A673 (cell line): ENCODE results near the gene ATXN1L. TPM values are rescaled to one million over a fixed set of nuclear protein-coding genes. Genes with fewer than 3 reads are reported as not detected.

Experiments
- BruUV-seq: library from RNA; stranded (reverse); fragments of 400-500 nt; replicated peaks from 2 replicates; lab custom pipeline; 2021; lab: Mats Ljungman, UMichigan
- CTCF ChIA-PET: fragments of 300-600 bp; sonication (Branson Sonifier 250); formaldehyde crosslinking; loops from one replicate; lab custom pipeline; 2022; ENCODE audit warnings: antibody characterized with exemption; lab: Charles Lee
- POLR2A ChIA-PET: fragments of 300-600 bp; sonication (Branson Sonifier 250); formaldehyde crosslinking; loops from one replicate; lab custom pipeline; 2022; ENCODE audit warnings: antibody characterized with exemption; ENCODE audit not compliant: low non-redundant PET; lab: Charles Lee
- DNase-seq: peaks from one replicate; pipeline ENCODE4 v3.0.0-alpha.2; 2015; ENCODE audit warnings: low spot score
- H3K27ac ChIP-seq: fragments of 200-600 bp; sonication (generic); 2 replicates; pipeline ENCODE4 v1.5.1; 2016; ENCODE audit warnings: mixed run types, low read depth, mild to moderate bottlenecking, mixed read lengths, antibody characterized with exemption, low read length; ENCODE audit not compliant: poor library complexity, severe bottlenecking
- H3K27me3 ChIP-seq: fragments of 200-600 bp; sonication (generic); replicated peaks from 2 replicates; pipeline ENCODE4 v1.6.1; 2017; ENCODE audit warnings: mixed run types, low read depth, mild to moderate bottlenecking, mixed read lengths, antibody characterized with exemption, low read length; ENCODE audit not compliant: insufficient read depth, poor library complexity
- H3K36me3 ChIP-seq: fragments of 200-600 bp; sonication (generic); 2 replicates; pipeline ENCODE4 v1.6.1; 2016; ENCODE audit warnings: mixed run types, mild to moderate bottlenecking, mixed read lengths, antibody characterized with exemption, low read length; ENCODE audit not compliant: insufficient read depth, poor library complexity, severe bottlenecking
- H3K4me1 ChIP-seq: fragments of 200-600 bp; sonication (generic); 2 replicates; pipeline ENCODE4 v1.6.1; 2017; ENCODE audit warnings: mixed run types, mild to moderate bottlenecking, mixed read lengths, antibody characterized with exemption, low read length; ENCODE audit not compliant: insufficient read depth, poor library complexity, severe bottlenecking
- H3K4me3 ChIP-seq: fragments of 200-600 bp; sonication (generic); 2 replicates; pipeline ENCODE4 v1.5.1; 2016; ENCODE audit warnings: low read depth, mixed run types, mild to moderate bottlenecking, mixed read lengths, low read length; ENCODE audit not compliant: poor library complexity, severe bottlenecking
- H3K9me3 ChIP-seq: fragments of 200-600 bp; sonication (generic); 2 replicates; pipeline ENCODE4 v1.6.1; 2016; ENCODE audit warnings: mixed run types, low read depth, mild to moderate bottlenecking, mixed read lengths, antibody characterized with exemption, low read length; ENCODE audit not compliant: poor library complexity, severe bottlenecking
- EZH2 ChIP-seq: fragments of 200-600 bp; sonication (generic); IDR thresholded peaks from 2 replicates; pipeline ENCODE4 v1.6.1; 2017; ENCODE audit warnings: borderline replicate concordance, low read depth, mild to moderate bottlenecking, mixed read lengths, antibody characterized with exemption, low read length; ENCODE audit not compliant: poor library complexity, severe bottlenecking
- intact Hi-C: fragments of 100-400 bp; cut with micrococcal nuclease; formaldehyde crosslinking; loops from one replicate; pipeline ENCODE4 v1.10.0; 2022; ENCODE audit not compliant: unreplicated experiment
- total RNA-seq: library from RNA; stranded (reverse); gene quantifications from 2 replicates; pipeline ENCODE4 v1.2.3, GENCODE V29; 2021
- TF ChIP-seq, protein P1 (sequence below): fragments of 300-800, 200-600 bp; sonication (generic); conservative IDR thresholded peaks from 2 replicates; pipeline ENCODE4 v1.5.1; 2017; ENCODE audit warnings: low read depth, mild to moderate bottlenecking, antibody characterized with exemption, low read length, moderate library complexity, mixed read lengths

Gene ATXN1L
- total RNA-seq, 1 experiment from 2014 or later = 26.6 TPM

DNA sequence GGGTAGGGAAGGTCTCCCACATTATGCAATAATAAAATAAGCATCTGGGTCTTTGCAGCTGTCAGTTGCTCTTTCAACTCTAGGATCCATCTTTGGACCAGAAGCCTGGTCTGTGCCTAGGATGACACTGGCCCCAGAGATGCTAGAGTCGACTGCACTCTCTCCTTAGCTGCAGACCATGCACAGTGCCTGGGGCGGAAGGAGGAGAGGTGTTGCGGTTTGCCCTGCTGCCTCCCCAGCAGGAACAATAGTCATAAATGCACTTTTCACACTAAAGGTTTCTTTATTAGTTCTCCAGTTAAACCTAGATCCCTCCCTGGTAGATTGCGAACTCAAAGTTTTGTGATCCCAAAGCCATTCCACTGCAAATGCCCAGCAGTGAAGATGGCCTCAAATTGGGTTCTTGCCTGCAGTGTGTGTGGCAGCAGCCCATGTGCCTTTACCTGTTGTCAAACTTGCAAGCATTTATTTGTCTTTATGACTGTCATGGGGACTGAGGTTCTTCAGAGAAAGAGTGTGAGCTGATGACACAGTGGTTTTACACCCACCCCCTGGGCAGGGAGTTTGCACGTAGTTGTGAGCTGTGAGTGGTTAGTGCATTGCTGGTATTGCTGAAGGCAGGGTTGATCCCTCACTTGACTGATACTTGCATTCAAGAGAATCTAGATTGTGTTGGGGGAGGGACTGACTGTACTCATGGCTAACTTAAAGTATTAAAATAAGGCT lies 10.3 kb downstream of the ATXN1L start:
- Histone ChIP-seq H3K27me3 (no peaks in the 10 kb centered on the region), H3K4me1 (no peaks in the 10 kb centered on the region), H3K4me3 (no peak overlapping the region), H3K9me3 (no peaks in the 10 kb centered on the region), H3K36me3 (peaks cover 21% of the 10 kb centered on the region), H3K27ac (no peak overlapping the region)
- BruUV-seq = no TSS peak
- TF ChIP-seq, protein P1, sequence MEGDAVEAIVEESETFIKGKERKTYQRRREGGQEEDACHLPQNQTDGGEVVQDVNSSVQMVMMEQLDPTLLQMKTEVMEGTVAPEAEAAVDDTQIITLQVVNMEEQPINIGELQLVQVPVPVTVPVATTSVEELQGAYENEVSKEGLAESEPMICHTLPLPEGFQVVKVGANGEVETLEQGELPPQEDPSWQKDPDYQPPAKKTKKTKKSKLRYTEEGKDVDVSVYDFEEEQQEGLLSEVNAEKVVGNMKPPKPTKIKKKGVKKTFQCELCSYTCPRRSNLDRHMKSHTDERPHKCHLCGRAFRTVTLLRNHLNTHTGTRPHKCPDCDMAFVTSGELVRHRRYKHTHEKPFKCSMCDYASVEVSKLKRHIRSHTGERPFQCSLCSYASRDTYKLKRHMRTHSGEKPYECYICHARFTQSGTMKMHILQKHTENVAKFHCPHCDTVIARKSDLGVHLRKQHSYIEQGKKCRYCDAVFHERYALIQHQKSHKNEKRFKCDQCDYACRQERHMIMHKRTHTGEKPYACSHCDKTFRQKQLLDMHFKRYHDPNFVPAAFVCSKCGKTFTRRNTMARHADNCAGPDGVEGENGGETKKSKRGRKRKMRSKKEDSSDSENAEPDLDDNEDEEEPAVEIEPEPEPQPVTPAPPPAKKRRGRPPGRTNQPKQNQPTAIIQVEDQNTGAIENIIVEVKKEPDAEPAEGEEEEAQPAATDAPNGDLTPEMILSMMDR = no peak
- TF ChIP-seq EZH2 = no peak
- intact Hi-C loops = no loop called here
- ChIA-PET POLR2A (no interaction called here), CTCF (no interaction called here)
- DNase-seq = no peak

DNA sequence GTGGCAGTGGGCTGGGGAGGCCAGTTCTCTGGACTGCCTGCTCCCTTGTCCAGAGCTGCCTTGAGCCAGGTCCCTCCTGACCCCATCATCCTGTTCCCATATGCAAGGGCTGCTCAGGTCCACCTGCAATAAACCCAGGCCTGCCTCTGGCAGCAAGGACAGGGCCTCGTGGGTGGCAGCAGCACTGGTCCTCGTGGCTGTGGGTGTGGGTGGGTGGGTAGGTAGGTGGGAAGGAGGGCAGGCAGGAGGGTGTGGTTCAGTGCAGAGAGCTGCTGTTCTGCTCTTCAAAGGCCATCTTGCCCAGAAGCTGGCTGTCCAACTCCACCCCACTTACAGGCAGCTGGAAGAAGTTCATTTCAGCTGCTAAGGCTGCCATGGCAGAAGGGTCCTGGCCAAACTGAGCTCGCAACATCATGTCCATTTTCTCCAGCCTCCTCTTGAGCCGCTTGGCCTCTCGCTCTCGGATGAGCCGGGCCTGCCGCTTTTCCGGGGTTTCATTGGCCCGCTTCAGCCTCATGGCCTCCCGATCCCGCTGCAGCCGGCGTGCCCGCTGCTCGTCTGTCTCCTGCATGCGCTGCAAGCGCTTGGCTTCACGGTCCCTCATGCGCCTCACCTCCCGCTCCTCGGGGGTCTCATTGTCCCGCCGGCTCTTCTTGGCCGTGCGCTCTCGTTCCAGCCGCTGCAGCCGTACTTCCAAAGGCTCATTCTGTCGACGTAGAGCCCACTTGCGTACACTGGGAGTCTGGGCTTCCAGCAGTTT lies 14.2 kb downstream of the ATXN1L start:
- POLR2A ChIA-PET = no interaction called here
- no TSS peak for BruUV-seq
- H3K27me3 ChIP-seq = no peaks in the 10 kb centered on the region
- peaks cover 28% of the 10 kb centered on the region for H3K36me3 ChIP-seq
- H3K4me3 ChIP-seq = no peak overlapping the region
- TF ChIP-seq, protein P1 = no peak
- no peak for TF ChIP-seq EZH2
- H3K27ac ChIP-seq = no peak overlapping the region
- intact Hi-C loops = no loop called here
- H3K9me3 ChIP-seq = no peaks in the 10 kb centered on the region
- H3K4me1 ChIP-seq = no peaks in the 10 kb centered on the region
- DNase-seq = no peak
- CTCF ChIA-PET = no interaction called here

DNA sequence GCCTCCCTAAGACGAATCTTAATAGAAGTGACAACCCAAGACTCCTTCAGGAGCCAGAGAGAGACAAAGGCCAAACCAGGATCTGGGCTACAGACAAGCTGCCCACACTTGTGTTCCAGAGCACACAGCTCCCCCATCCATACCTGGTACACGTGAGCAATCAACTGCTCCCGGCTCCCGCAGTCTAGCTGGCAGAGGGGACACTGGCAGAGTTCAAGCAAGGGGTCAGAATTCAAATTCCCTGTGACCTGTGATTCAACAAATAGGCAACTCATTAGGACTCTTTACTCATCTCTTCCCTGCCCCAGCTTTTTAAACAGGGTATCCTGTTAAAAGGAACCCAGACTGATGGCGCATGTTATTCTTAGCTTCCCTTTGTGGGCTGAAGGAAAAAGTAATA lies 18.2 kb downstream of the ATXN1L start:
- BruUV-seq = no TSS peak
- H3K27me3 ChIP-seq = no peaks in the 10 kb centered on the region
- H3K27ac ChIP-seq = no peak overlapping the region
- peaks cover 44% of the 10 kb centered on the region for H3K36me3 ChIP-seq
- no peaks in the 10 kb centered on the region for H3K9me3 ChIP-seq
- ChIA-PET POLR2A (no interaction called here), CTCF (no interaction called here)
- intact Hi-C loops = no loop called here
- no peak for DNase-seq
- TF ChIP-seq EZH2 = no peak
- TF ChIP-seq, protein P1 = no peak
- H3K4me3 ChIP-seq = no peak overlapping the region
- H3K4me1 ChIP-seq = no peaks in the 10 kb centered on the region
